Measurements from ENCODE around the gene BCDIN3D. TPM values are rescaled to one million over a fixed set of nuclear protein-coding genes. Genes with fewer than 3 reads are reported as not detected.
A peak's percentile ranks its signal among the peaks of the same experiment; 100 is the strongest.

Gene BCDIN3D
- total and polyA plus RNA-seq, 2 of the 8 experiments (the other 6 are each of a cell fraction or from before 2014, with no cell fraction given) = 1.6 to 2.4 TPM

- no peak overlapping the region for H2AK5ac ChIP-seq (ENCODE audit: low read depth, low read length)
- no peaks in the 10 kb centered on the region; the same call in 1 of the 2 replicates for H3K79me1 ChIP-seq (ENCODE audit: low read depth, low read length)
- ChIA-PET POLR2A (ENCODE audit: partially characterized antibody) (interaction anchor here (0.8 to 2.8 kb wide), 4 partner anchors 10 to 24 kb away, joined by 3 to 8 read pairs (median 4); no protein-coding TSS in a partner anchor), CTCF (ENCODE audit: partially characterized antibody) (interaction anchor here (0.7 to 5.0 kb wide), 14 partner anchors 10 to 176 kb away, joined by 3 to 35 read pairs (median 4); no protein-coding TSS in a partner anchor)
- no peak for FAIRE-seq
- H3K9me3 ChIP-seq (ENCODE audit: insufficient read depth in 2 of 2, low read depth in 1 of 2, low read length in 1 of 2) = peaks cover 0 to 7% of the 10 kb centered on the region in 2 experiments; a peak in 1 of 4 replicates
- no peak overlapping the region for H2BK15ac ChIP-seq (ENCODE audit: low read length)
- H3K36me3 ChIP-seq (ENCODE audit: control insufficient read depth in 2 of 4, insufficient read depth in 4 of 4, low read length in 3 of 4) = no peaks in the 10 kb centered on the region
- H3K79me2 ChIP-seq (ENCODE audit: control insufficient read depth in 1 of 2, insufficient read depth in 2 of 2, low read length in 2 of 2) = no peaks in the 10 kb centered on the region
- H2BK5ac ChIP-seq (ENCODE audit: low read depth, low read length) = no peak overlapping the region
- H3K18ac ChIP-seq (ENCODE audit: extremely low read depth, low read length) = no peak overlapping the region
- no peak overlapping the region for H3K9ac ChIP-seq (replicated peaks in 1 of 4; ENCODE audit: extremely low read depth in 1 of 4, low read depth in 3 of 4, low read length in 3 of 4)
- H4K20me1 ChIP-seq (replicated peaks in 1 of 2; ENCODE audit: control insufficient read depth in 1 of 2, insufficient read depth in 2 of 2, low read length in 2 of 2) = peaks cover 0 to 15% of the 10 kb centered on the region in 2 experiments
- peak overlapping the region; percentile 42 for H4K91ac ChIP-seq (replicated peaks; ENCODE audit: insufficient read length, low read length)
- no peak overlapping the region for H4K8ac ChIP-seq (ENCODE audit: extremely low read depth, insufficient read depth, low read length)
- H3K27ac ChIP-seq (ENCODE audit: low read depth, low read length) = no peak overlapping the region
- H2BK20ac ChIP-seq (ENCODE audit: low read length) = no peak overlapping the region
- no peak overlapping the region for H3K56ac ChIP-seq (replicated peaks; ENCODE audit: insufficient read length, low read depth, low read length)
- H2AFZ ChIP-seq (ENCODE audit: low read length) = no peak overlapping the region
- H3K23me2 ChIP-seq (ENCODE audit: low read depth, low read length) = peaks cover 3% of the 10 kb centered on the region; the same call in 1 of the 2 replicates
- H2BK120ac ChIP-seq (replicated peaks; ENCODE audit: low read depth, low read length) = no peak overlapping the region
- no peak overlapping the region for H3K23ac ChIP-seq (ENCODE audit: insufficient read length)
- H2BK12ac ChIP-seq (ENCODE audit: low read depth, low read length) = no peak overlapping the region; the same call in 1 of the 2 replicates
- no peak overlapping the region for H3K4me3 ChIP-seq (ENCODE audit: extremely low read depth in 1 of 4, insufficient read depth in 2 of 4, low read depth in 3 of 4, low read length in 4 of 4)
- TF ChIP-seq SAP30 (IDR thresholded peaks at IDR 0.05; ENCODE audit: insufficient read depth, insufficient replicate concordance, low read length) = no peak
- TF ChIP-seq RXRA (IDR thresholded peaks at IDR 0.05; ENCODE audit: insufficient read depth, low read depth, low read length) = 0 out of 2 replicates have a peak, but pooled peaks have one; percentile 8
- no peak overlapping the region for H3K4ac ChIP-seq (replicated peaks; ENCODE audit: insufficient read length, low read depth, low read length)
- no peak for DNase-seq (ENCODE audit: low read depth in 1 of 2, low spot score in 2 of 2)
- peaks cover 0 to 29% (median 13%) of the 10 kb centered on the region in 4 experiments; a peak in 6 of 7 replicates for H3K4me1 ChIP-seq (replicated peaks in 1 of 4; ENCODE audit: control insufficient read depth in 3 of 4, insufficient read depth in 4 of 4, low read length in 3 of 4)
- H3K4me2 ChIP-seq (ENCODE audit: insufficient read depth in 1 of 2, low read depth in 2 of 2, low read length in 2 of 2) = peak overlapping the region; percentile 25 to 51; a peak in 1 of 4 replicates
- H3K14ac ChIP-seq (ENCODE audit: insufficient read length) = no peak overlapping the region
- H4K5ac ChIP-seq (ENCODE audit: insufficient read length, low read depth, low read length) = peak overlapping the region; percentile 51
- WGBS, 2 experiments (ENCODE audit: extremely low coverage in 1 of 2, insufficient coverage in 1 of 2, insufficient read length in 1 of 2, insufficient replicate concordance in 2 of 2, low coverage in 1 of 2, low lambda C conversion rate in 2 of 2, missing lambda C conversion rate in 1 of 2) = 62% methylated on average over 8 of the region's 8 CpGs; no CpG with 5 or more reads in 1 of the 2 experiments
- no peaks in the 10 kb centered on the region; a peak in 1 of 7 replicates for H3K27me3 ChIP-seq (replicated peaks in 1 of 4; ENCODE audit: control insufficient read depth in 3 of 4, extremely low read depth in 1 of 4, insufficient read depth in 3 of 4, low read length in 3 of 4)
Measured at GRCh38 chr12:49882248-49882850, 39.4 kb upstream of the BCDIN3D start.

Data from H1 (cell line).